ENCODE data around the gene MIGA2.

DNA sequence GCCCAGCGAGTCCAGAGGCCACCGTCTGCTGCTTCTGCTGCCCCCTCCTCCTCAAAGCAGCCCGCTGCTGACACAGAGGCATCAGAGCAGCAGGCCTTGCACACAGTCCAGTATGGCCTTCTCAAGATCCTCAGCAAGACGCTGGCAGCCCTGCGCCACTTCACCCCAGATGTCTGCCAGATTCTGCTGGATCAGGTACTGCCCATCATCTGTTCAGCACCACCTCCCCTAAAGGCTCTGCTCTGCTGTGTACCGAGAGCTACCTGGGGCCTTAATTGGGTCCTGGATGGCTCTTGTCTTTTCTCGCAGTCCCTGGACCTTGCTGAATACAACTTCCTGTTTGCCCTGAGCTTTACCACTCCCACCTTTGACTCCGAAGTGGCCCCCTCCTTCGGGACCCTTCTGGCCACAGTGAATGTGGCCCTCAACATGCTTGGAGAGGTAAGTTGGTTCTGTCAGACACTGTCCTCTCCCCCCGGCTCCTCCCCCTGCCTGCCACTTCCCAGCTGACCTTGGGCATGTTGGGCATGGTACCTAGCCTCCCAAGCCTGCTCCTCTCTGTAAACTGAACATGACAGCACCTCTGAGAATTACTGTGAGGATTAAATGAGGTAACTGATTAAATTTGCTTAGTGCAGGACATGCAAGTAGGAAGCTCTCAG is 31.0 kb upstream of the MIGA2 start:
- no peak for TF ChIP-seq POLR2AphosphoS5 (IDR thresholded peaks at IDR 0.05; ENCODE audit: low read depth, low read length)
- TF ChIP-seq, protein P1, sequence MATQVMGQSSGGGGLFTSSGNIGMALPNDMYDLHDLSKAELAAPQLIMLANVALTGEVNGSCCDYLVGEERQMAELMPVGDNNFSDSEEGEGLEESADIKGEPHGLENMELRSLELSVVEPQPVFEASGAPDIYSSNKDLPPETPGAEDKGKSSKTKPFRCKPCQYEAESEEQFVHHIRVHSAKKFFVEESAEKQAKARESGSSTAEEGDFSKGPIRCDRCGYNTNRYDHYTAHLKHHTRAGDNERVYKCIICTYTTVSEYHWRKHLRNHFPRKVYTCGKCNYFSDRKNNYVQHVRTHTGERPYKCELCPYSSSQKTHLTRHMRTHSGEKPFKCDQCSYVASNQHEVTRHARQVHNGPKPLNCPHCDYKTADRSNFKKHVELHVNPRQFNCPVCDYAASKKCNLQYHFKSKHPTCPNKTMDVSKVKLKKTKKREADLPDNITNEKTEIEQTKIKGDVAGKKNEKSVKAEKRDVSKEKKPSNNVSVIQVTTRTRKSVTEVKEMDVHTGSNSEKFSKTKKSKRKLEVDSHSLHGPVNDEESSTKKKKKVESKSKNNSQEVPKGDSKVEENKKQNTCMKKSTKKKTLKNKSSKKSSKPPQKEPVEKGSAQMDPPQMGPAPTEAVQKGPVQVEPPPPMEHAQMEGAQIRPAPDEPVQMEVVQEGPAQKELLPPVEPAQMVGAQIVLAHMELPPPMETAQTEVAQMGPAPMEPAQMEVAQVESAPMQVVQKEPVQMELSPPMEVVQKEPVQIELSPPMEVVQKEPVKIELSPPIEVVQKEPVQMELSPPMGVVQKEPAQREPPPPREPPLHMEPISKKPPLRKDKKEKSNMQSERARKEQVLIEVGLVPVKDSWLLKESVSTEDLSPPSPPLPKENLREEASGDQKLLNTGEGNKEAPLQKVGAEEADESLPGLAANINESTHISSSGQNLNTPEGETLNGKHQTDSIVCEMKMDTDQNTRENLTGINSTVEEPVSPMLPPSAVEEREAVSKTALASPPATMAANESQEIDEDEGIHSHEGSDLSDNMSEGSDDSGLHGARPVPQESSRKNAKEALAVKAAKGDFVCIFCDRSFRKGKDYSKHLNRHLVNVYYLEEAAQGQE (IDR thresholded peaks at IDR 0.05; ENCODE audit: insufficient read depth in 1 of 2, low read depth in 2 of 2, low read length in 2 of 2) = no peak
- TF ChIP-seq SIN3A (IDR thresholded peaks at IDR 0.05; ENCODE audit: borderline replicate concordance, insufficient read depth, low read length) = no peak
- TF ChIP-seq TAF1 (IDR thresholded peaks at IDR 0.05; ENCODE audit: borderline replicate concordance, insufficient read depth, low read length) = no peak
- no peak for TF ChIP-seq FOXP2 (optimal IDR thresholded peaks at IDR 0.05; ENCODE audit: borderline replicate concordance, extremely low read depth, extremely low read length, insufficient read depth)

Data from PFSK-1 (cell line).